Esophagus muscularis mucosa (tissue), 4 donors: Measurements from ENCODE around the gene TRMT10A. TPM values are rescaled to one million over a fixed set of nuclear protein-coding genes. Genes with fewer than 3 reads are reported as not detected.

Experiments used
- DNase-seq: peaks from one replicate; pipeline ENCODE4 v3.0.0-alpha.2; 2017; ENCODE audit errors: extremely low spot score
- H3K27ac ChIP-seq, 4 donors: fragments of 200-600 bp; sonication (generic); replicated peaks in 1 of 4; 1 replicate in 3 of 4; 2 replicates in 1 of 4; pipeline ENCODE4 v1.5.1; 2016 to 2019; ENCODE audit warnings: mild to moderate bottlenecking in 1 of 4
- H3K27me3 ChIP-seq, 4 donors: fragments of 200-600 bp; sonication (generic); one replicate each; pipeline versions ENCODE4 v1.5.1 to v1.6.0; 2016 to 2019
- H3K36me3 ChIP-seq, 4 donors: fragments of 200-600 bp; sonication (generic); one replicate each; pipeline ENCODE4 v1.5.1; 2016 to 2019
- H3K4me1 ChIP-seq, 4 donors: fragments of 200-600 bp; sonication (generic); one replicate each; pipeline ENCODE4 v1.5.1; 2016 to 2019
- H3K4me3 ChIP-seq, 4 donors: fragments of 200-600 bp; sonication (generic); 1 replicate in 2 of 4; 2 replicates in 2 of 4; pipeline ENCODE4 v1.5.1; 2016 to 2019; ENCODE audit warnings: mild to moderate bottlenecking in 4 of 4, moderate library complexity in 1 of 4
- H3K9me3 ChIP-seq, 4 donors: fragments of 200-600 bp; sonication (generic); 1 replicate in 3 of 4; 2 replicates in 1 of 4; pipeline ENCODE4 v1.5.1; 2016 to 2019
- EP300 ChIP-seq: sonication (generic); formaldehyde crosslinking; IDR thresholded peaks from one replicate; pipeline ENCODE4 v1.6.1; 2017; ENCODE audit warnings: antibody characterized with exemption
- POLR2A ChIP-seq: fragments of 450-650 bp; IDR thresholded peaks from one replicate; pipeline ENCODE4 v1.6.1; 2017; ENCODE audit warnings: antibody characterized with exemption, moderate library complexity, mild to moderate bottlenecking, low read depth
- POLR2AphosphoS5 ChIP-seq, 2 donors: sonication (generic); formaldehyde crosslinking; IDR thresholded peaks; one replicate each; pipeline ENCODE4 v1.6.1; 2017; ENCODE audit warnings: antibody characterized with exemption in 2 of 2
- WGBS: methylation state at CpG from one replicate; pipeline ENCODE4 v1.1.5; 2018; 5-methylcytosine and 5-hydroxymethylcytosine counted together
- intact Hi-C: fragments of 100-400 bp; cut with DNase I; formaldehyde crosslinking; loops from one replicate; pipeline ENCODE4 v1.15.1; 2023
- total RNA-seq, 4 donors: library from RNA; depleted of rRNA; stranded (reverse); fragments of >200 nt; gene quantifications; one replicate each; pipeline versions ENCODE4 v1.1.0 to v1.2.1, GENCODE V29; 2016
- TF ChIP-seq, protein P1 (sequence below), 3 experiments: fragments of 200-600 bp in 2 of 3; fragments of 450-650 bp in 1 of 3; sonication (generic) in 2 of 3; IDR thresholded peaks; one replicate each; pipeline ENCODE4 v1.5.1; 2017 to 2019; ENCODE audit warnings: antibody characterized with exemption in 3 of 3, mild to moderate bottlenecking in 2 of 3, moderate library complexity in 1 of 3

Gene TRMT10A
- total RNA-seq, 4 donors from 2014 or later, result 3.0 to 5.3 (median 4.8) TPM

DNA sequence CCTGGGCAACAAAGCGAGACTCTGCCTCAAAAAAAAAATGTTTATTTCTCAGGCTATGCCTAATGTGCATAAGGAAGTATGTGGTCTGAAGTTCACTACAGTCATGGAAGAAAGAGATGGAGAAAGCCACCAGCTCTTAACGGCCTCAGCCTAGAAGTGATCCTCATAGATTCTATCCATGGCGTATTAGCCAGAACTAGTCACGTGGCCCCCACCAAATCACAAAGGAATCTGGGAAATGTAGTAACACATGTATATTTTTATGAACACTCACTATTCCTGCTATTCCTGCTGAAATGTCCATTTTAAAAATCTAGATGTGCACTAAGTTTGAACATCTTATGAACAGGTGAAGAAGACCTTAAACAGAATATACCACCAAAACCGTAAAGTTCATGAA, 44.6 kb upstream of the TRMT10A start:
- H3K36me3 ChIP-seq, result no peaks in the 10 kb centered on the region
- TF ChIP-seq, protein P1, sequence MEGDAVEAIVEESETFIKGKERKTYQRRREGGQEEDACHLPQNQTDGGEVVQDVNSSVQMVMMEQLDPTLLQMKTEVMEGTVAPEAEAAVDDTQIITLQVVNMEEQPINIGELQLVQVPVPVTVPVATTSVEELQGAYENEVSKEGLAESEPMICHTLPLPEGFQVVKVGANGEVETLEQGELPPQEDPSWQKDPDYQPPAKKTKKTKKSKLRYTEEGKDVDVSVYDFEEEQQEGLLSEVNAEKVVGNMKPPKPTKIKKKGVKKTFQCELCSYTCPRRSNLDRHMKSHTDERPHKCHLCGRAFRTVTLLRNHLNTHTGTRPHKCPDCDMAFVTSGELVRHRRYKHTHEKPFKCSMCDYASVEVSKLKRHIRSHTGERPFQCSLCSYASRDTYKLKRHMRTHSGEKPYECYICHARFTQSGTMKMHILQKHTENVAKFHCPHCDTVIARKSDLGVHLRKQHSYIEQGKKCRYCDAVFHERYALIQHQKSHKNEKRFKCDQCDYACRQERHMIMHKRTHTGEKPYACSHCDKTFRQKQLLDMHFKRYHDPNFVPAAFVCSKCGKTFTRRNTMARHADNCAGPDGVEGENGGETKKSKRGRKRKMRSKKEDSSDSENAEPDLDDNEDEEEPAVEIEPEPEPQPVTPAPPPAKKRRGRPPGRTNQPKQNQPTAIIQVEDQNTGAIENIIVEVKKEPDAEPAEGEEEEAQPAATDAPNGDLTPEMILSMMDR (IDR thresholded peaks at IDR 0.05), result no peak
- TF ChIP-seq POLR2A (no peak), EP300 (no peak), POLR2AphosphoS5 (IDR thresholded peaks at IDR 0.05) (no peak)
- H3K4me3 ChIP-seq, result no peak overlapping the region
- DNase-seq, result no peak
- no peaks in the 10 kb centered on the region for H3K27me3 ChIP-seq
- WGBS, result 82% methylated on average over 5 of the region's 5 CpGs
- intact Hi-C loops, result no loop called here
- H3K27ac ChIP-seq, result no peak overlapping the region
- peaks cover 5 to 25% (median 15%) of the 10 kb centered on the region in 4 donors for H3K4me1 ChIP-seq
- no peaks in the 10 kb centered on the region for H3K9me3 ChIP-seq

DNA sequence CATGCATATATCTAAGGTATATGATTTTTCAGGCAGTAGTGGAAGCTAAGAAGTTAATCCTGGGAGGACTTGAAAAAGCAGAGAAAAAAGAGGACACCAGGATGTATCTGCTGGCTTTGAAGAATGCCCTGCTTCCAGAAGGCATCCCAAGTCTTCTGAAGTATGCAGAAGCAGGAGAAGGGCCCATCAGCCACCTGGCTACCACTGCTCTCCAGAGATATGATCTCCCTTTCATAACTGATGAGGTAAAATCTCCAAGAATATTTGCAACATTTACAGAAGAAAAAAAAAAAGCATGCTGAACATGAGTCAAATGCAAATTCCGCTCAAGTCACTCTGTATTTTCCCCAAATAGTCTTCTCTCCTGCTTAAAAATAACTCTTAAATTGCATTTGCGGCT, 42.9 kb upstream of the TRMT10A start:
- Histone ChIP-seq H3K27ac (no peak overlapping the region), H3K4me1 (peaks cover 0 to 12% (median 9%) of the 10 kb centered on the region in 4 donors), H3K27me3 (no peaks in the 10 kb centered on the region), H3K9me3 (no peaks in the 10 kb centered on the region), H3K4me3 (no peak overlapping the region), H3K36me3 (no peaks in the 10 kb centered on the region)
- 89% methylated on average over 2 of the region's 2 CpGs for WGBS
- no peak for DNase-seq
- TF ChIP-seq, protein P1 (IDR thresholded peaks at IDR 0.05), result no peak
- intact Hi-C loops, result no loop called here

DNA sequence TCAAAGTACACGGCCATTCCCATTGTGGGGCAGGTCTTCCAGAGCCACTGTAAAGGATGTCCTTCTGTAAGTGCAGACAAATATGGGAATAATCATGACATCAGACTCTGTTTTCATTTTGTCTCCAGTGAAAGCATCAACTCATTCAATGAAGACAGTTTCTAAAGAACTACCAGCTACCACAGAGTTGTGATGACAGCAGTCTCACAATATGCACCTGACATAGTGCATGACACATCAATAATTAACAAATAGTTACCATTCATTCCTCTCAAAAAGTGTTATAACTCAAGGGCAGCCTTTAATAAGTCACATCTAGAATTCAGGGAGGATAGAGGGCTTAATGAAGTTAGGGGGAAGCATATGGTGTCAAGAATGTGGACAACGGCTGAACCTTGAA, 31.0 kb upstream of the TRMT10A start:
- H3K27ac ChIP-seq, result no peak overlapping the region
- 75% methylated on average over 2 of the region's 2 CpGs for WGBS
- H3K4me3 ChIP-seq, result no peak overlapping the region
- H3K27me3 ChIP-seq, result no peaks in the 10 kb centered on the region
- no peak for DNase-seq
- H3K4me1 ChIP-seq, result no peaks in the 10 kb centered on the region
- no peaks in the 10 kb centered on the region for H3K9me3 ChIP-seq
- intact Hi-C loops, result no loop called here
- TF ChIP-seq POLR2A (no peak), EP300 (no peak), POLR2AphosphoS5 (IDR thresholded peaks at IDR 0.05) (no peak)
- TF ChIP-seq, protein P1 (IDR thresholded peaks at IDR 0.05), result no peak
- H3K36me3 ChIP-seq, result no peaks in the 10 kb centered on the region

DNA sequence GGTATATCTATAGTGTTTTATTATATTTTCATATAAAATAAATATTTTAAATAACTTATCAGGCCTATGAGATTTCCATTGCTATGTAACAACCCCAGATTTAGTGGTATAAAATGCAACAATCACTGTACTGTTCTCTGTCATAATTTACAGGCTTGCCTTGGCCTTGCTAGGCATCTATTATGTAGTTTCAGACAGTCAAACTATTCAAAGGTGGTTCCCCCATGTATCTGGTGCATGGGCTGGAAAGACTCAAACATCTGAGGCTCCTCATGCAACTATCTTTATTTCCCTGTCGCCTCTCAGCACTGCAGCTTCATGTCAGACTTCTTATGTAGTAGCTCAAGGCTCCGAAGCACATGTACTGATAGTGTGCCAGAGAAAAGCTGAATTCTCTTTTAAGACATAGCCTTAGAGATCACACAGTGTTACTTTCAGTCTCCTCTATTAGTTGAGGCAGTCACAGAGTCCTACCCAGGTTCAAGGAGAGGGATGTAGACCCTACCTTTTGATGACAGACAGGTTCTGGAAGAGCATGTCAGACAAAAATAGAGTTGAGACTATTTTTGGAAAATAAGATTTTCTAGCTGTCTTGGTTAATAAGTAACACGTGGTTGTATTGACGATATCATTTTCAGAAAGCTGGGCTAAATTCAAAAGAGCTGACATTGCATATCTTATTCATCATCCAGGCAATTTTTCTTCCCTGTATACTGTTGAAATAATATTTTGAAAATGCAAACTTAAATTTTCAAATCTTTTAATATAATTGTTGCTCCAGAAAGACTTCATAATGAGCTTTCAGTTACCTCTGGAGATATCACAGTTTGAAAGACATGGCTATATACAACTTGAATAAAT, 30.2 kb upstream of the TRMT10A start:
- H3K4me3 ChIP-seq, result no peak overlapping the region
- no peaks in the 10 kb centered on the region for H3K4me1 ChIP-seq
- H3K9me3 ChIP-seq, result no peaks in the 10 kb centered on the region
- no peak overlapping the region for H3K27ac ChIP-seq
- intact Hi-C loops, result no loop called here
- no peak for DNase-seq
- H3K27me3 ChIP-seq, result no peaks in the 10 kb centered on the region
- TF ChIP-seq POLR2AphosphoS5 (IDR thresholded peaks at IDR 0.05), result no peak
- no peak for TF ChIP-seq POLR2A
- TF ChIP-seq EP300, result no peak
- H3K36me3 ChIP-seq, result no peaks in the 10 kb centered on the region
- WGBS, result 60% methylated on average over 4 of the region's 4 CpGs

DNA sequence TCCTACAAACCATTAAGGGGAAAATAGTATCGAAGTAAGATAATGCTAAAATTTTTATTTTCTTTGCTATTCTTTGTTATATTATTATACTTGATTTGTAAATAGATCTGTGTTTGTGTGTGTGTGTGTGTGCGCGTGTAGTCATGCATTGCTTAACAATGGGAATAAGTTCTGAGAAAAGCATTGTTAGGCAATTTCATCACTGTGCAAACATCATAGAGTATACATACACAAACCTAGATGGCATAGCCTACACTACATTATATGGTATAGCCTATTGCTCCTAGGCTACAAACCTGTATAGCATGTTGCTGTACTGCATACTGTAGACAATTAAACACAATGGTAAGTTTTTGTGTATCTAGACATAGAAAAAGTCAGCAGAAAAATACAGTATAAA, 27.9 kb upstream of the TRMT10A start:
- TF ChIP-seq, protein P1 (IDR thresholded peaks at IDR 0.05), result no peak
- no peak for TF ChIP-seq EP300
- TF ChIP-seq POLR2AphosphoS5 (IDR thresholded peaks at IDR 0.05), result no peak
- no peak for TF ChIP-seq POLR2A
- 93% methylated on average over 3 of the region's 3 CpGs for WGBS
- H3K27me3 ChIP-seq, result no peaks in the 10 kb centered on the region
- H3K36me3 ChIP-seq, result no peaks in the 10 kb centered on the region
- no peak overlapping the region for H3K4me3 ChIP-seq
- no peak overlapping the region for H3K27ac ChIP-seq
- intact Hi-C loops, result no loop called here
- H3K4me1 ChIP-seq, result no peaks in the 10 kb centered on the region
- DNase-seq, result no peak
- no peaks in the 10 kb centered on the region for H3K9me3 ChIP-seq
